Ramos (cell line): ENCODE measurements around the gene PRMT9.

ENCODE experiments used
- in situ Hi-C: fragments of 300-500 bp; cut with MboI; formaldehyde crosslinking; loops from one replicate; pipeline ENCODE4 v1.14.3; 2022; ENCODE audit warnings: low sequenced_read_pairs; ENCODE audit not compliant: unreplicated experiment

The PRMT9 gene

DNA sequence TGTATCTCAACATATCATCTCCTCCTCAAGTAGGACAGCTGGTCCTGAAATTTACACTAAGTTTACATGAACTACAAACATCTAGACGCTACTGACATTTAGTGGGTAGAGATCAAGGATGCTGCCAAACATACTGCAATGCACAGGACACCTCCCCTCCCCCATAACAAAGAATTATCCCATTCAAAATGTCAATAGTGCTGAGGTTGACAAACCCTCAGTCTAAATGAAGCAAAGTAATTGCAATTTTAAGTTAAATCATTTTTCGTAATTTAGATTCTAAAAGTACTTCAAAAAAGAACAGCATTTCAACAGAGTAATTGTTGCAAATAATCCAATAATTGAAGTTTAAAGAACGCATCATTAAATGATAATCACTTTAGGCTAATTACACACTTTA is 1.2 kb downstream of the PRMT9 start:
- in situ Hi-C loops = no loop called here

DNA sequence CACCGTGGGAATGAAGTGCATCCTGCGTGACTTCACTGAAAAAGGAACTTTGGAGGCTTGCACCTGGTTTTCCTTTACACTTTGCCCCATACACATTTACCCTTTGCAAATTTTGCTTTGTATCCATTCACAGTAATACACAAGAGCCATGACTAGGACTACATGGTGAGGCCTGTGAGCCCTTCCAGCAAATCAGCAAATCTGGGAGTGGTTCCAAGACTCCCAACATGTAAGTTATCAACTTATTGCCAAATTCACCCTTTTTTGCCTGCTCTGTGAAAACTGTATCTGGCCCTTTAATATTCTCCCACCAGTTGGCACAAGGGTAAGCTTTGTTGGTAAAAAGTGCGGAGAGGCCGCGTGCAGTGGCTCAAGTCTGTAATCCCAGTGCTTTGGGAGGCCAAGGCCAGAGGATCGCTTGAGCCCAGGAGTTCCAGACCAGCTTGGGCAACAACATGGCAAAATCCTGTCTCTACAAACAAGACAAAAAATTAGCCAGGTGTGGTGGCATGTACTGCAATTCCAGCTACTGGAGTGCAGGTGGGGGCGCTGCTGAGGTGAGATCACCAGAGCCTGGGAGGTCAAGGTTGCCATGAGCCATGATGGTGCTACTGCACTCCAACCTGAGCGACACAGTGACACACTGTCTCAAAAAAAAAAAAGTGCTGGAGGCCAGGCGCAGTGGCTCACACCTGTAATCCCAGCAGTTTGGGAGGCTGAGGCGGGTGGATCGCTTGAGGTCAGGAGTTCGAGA is 5.0 kb downstream of the PRMT9 start:
- in situ Hi-C loops = no loop called here

DNA sequence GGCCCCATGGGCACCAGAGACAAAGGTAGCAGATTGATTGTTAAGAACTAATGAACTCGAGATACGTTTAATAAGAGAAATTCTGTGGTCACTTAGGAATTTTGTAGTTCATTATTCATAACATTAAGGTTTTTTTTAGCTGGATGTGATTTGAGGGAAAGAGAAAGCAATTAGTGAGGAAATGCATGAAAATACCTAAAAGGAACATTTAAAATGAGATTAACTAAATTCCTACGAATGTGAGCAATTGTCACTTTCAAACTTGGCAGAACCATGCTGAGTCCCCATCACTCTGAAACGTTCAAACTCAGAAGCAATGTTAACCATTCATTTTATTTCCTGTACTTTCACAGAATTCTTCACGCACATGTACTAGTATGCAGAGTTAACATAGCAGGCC is 5.9 kb downstream of the PRMT9 start:
- in situ Hi-C loops = no loop called here

DNA sequence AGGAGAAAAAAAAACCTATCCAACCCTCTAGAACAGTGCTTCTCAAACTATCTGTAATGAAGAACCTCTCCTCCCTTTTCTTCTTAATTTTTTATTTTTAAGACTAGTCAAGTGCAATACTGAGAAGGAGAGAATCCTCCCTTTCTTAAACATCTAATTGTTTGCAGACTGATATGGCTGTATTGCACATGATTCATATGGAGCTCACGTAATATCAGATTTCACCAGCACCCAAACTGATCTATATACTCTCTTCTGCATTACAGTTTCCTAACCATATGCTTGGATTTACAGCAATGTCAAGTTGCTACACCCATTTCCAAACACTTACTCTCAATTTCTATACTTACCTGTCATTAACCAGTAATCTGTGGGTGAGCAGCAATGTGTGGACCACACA is 9.5 kb downstream of the PRMT9 start:
- in situ Hi-C loops = no loop called here

DNA sequence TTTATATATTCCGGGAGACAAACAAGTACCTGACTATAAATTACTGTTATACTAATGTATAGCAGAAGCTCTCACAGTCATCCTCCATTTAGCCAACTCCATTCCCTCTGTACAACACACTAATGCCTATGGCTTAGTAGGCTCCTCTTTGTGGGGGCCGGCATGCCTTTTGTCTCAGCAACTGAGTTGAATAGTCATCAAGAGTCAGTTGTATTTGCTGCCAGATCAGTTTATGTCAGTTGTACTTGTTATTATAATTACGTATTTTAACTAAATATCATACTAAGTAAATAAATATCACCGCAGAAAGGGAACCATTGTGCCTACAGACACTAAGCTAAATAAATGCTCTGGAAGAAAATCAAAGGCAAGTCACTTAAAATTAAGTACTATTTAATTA is 9.9 kb downstream of the PRMT9 start:
- in situ Hi-C loops = no loop called here

DNA sequence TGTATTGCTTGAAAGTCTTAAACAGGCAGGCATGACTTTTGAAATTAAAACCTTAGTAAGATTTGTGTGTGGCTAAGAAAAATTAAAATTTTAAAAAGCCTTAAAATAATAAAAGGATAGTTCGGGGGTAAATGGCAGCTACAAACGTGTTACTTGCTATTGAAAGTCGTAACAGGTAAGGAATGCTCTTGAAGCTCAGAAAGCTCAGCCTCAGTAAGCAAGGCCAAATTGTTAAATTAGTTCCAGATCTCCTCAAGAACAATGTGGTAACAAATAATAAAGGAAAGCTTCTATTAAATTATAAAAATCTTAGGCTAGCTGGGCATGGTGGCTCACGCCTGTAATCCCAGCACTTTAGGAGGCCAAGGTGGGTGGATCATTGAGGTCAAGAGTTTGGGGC is 25.5 kb downstream of the PRMT9 start:
- in situ Hi-C loops = no loop called here

DNA sequence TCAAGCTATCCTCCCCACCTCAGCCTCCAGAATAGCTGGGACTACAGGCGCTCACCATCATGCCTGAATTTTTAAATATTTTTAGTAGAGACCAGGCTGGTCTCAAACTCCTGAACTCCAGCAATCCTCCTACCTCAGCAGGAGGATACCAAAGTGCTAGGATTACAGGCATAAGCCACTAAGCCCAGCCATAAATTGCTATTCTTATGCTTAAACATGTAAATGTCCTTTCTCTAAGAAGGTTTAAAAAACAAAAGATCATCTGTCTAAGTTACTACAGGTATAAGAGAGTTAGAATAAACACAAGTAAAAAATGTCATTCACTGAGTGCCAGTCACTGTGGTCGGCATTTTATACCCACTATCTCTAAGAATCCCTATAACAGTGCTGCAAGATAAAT is 28.3 kb downstream of the PRMT9 start:
- in situ Hi-C loops = no loop called here

DNA sequence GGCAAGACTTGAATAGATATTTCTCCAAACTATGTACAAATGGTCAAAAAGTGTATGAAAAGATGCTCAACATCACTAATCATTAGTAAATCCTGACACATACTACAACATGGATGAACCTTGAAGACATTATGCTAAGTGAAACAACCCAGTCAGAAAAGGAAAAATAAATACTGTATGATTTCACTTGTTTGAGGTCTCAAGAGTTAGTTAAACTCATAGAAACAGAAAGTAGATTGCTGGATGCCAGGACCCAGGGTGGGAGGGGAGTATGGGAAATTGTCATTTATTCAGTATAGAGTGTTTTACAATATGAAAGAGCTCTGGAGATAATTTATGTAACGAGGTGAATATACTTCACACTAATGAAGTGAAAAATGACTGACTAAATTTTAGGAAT is 32.4 kb downstream of the PRMT9 start:
- in situ Hi-C loops = no loop called here

DNA sequence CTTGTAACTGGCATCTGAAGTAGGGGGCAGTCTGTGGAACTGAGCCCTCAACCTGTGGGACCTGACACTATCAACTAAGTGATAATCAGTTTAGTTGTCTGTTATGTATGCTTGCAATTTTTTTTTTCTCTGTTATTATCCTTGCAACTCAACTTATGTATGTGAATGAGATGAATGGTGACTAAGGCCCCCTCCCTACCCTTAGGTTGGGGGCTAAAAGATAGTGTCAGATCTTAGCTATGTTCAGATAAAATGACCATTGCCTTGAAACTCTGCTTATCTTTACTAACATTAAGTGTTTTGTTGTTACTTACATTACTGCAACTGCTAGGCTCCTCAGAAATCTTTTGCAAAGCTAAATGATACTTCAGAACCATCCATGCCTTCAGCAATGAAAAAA is 35.3 kb downstream of the PRMT9 start:
- in situ Hi-C loops = no loop called here

DNA sequence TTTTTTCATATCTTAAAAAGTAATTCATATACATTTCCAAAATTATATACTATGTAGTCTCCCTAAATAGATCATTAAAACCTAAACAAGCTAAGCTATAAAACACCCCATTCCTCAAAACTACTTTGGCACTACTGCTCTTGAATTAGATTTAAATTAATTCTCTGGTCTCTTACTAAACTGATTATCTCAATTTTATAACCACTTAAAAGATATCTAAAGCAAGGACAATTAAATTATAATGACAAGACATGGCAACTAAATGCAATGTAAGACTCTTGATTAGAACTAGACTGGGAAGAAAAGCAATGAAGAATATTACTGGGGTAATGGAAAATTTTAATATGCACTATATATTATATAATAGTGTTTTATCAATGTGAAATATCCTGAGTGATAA is 38.9 kb downstream of the PRMT9 start:
- in situ Hi-C loops = no loop called here

DNA sequence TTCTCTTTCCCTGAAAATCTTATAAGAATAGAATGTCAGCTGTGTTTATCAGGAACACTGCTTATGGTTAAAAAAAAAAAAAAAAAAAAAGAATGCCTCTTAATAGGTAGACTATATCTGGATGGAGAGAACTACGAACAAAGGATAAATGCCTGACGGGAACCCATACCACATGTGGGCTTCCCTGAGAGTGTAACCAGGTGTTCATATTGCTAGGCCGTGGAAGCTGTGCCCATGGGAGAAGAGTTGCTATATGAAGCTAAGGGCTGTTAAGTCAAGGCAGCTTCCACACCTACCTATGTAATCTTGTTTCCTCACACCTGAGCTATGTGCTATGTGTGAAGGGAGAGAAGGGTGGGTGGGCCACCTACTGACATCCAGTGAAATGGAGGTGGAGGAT is 39.5 kb downstream of the PRMT9 start:
- in situ Hi-C loops = no loop called here

DNA sequence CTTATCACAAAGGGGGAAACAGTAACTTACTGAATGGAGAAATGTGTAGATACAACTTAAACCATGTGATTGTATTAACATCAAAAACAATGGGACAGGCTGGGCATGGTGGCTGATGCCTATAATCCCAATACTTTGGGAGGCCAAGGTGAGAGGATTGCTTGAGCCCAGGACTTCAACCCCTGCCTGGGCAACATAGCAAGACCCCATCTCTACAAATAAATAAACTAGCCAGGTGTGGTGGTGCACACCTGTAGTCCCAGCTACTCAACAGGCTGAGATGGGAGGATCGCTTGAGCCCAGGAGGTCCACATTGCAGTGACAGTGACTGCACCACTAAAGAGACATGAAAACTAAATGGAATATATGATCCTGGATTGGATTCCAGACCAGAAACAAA is 40.3 kb downstream of the PRMT9 start:
- in situ Hi-C loops = no loop called here

DNA sequence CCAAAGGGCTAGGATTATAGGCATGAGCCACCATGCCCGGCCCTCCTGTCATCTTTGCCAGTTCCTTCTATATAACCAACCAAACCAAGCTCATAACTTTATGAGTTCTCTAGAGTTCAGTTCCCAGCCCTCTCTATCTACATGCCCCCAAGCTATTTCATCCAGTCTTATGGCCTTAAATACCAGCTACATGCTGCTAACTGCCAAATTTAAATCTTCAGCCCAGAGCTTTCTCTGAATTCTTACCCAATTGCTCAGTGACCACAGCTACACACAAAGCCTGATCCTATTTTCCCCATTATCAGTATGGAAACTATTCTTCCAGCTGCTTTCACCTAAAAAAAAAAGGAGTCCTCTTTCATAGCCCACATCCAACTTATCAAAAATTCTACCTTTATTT is 43.6 kb downstream of the PRMT9 start:
- in situ Hi-C loops = no loop called here

DNA sequence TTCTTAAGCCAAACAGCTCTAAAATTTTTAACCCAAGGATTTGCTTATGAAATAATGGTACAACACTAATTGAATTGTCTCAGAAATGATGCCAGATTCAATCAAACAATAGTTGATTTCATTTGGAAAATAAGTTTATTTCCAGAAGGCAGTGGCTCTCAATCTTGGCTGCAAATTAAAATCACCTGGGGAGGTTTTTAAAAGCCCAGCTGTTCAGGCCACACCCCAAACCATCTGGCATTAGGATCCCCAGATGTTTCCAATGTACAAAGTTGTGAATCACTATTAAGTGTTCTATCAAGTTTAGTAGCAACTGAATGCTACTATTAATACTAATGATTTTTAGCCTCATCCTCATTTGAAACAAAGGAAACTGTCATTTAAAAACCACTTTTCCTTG is 44.6 kb downstream of the PRMT9 start:
- in situ Hi-C loops = no loop called here

DNA sequence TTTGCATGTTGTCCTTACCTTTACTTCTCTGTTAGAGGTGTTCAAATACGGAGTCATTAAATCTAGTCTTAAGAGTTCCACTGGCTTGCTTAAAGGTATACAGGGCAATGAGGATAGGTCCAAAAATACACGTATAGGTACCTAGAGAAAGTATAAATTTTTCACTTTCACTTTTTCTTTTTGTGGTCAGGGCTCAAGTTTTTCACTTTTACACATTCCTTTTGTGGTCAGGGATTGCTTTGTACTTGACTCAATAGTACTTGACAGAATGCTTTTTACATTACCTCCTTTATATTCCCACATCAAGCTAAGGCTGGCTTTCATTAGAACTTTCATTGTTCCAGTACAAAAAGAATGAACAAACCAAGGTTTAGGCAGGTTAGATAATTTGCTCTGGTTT is 45.0 kb downstream of the PRMT9 start:
- in situ Hi-C loops = no loop called here

DNA sequence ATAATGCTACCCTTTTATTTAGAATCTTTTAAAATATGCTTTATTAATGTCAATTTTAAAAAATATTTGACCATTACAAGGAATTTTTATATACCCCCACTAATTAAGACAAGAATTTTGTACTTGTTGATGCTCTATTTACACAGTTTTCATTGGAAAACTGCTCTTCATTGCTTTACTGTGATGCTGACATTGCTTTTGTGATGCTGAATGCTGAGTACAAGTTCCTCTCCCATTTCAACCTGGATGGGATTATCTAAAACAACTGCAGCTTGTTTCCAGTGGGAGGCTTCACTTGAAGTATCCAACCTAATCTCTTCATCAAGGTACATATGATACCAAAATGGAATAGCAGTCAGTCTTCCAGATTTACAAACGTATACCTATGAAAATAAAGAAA is 45.6 kb downstream of the PRMT9 start:
- in situ Hi-C loops = no loop called here

DNA sequence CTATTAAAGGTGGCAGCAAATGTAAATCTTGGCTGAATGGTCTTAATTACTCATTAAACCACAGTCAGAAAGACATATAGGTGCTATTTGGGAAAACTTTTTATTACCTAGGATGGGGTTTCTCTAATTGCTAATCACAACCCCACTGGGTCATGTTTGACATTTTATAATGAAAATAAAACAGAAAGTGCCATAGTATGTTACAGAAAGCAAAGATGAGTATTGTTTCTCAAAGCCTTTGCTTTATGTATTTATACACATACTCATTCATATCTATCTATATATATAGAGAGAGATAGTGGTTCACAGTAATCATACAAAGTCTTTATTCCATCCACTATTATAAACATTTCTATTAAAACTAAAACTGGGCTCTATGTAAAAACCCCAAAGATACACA is 48.6 kb downstream of the PRMT9 start:
- in situ Hi-C loops = no loop called here

DNA sequence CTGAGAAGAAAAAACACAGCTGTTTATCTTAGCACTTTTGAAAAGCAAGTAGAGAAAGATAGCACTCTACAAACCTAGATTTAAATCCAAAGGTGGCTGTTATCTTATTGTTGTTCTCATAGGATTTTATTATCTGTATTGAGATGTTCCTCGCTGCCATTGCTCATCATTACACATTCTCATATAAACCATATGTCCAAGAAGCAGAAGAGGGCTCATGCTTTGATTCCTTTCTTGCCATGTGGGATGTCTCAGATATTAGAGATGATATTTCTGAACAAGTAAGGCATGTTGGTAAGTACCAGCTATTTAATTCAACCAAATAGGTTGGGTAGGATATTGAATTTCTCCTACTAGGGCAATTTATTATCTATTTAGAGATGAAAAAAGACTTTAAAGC is 50.3 kb downstream of the PRMT9 start:
- in situ Hi-C loops = no loop called here

DNA sequence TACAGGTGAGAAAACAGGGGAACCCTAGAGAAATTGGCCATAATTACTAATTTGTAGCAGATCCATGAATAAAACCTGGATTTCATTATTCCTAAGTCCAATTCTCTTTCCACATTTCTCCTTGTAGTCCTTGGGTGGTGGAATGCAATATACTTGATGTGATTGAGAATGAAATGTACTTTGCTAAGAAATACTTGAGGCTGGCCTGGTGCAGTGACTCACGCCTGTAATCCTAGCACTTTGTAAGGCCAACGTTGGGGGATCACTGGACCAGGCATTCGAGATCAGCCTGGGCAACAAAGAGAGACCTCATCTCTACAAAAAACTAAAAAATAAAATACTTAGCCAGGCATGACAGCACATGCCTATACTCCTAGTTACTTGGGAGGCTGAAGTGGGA is 50.9 kb downstream of the PRMT9 start:
- in situ Hi-C loops = no loop called here

DNA sequence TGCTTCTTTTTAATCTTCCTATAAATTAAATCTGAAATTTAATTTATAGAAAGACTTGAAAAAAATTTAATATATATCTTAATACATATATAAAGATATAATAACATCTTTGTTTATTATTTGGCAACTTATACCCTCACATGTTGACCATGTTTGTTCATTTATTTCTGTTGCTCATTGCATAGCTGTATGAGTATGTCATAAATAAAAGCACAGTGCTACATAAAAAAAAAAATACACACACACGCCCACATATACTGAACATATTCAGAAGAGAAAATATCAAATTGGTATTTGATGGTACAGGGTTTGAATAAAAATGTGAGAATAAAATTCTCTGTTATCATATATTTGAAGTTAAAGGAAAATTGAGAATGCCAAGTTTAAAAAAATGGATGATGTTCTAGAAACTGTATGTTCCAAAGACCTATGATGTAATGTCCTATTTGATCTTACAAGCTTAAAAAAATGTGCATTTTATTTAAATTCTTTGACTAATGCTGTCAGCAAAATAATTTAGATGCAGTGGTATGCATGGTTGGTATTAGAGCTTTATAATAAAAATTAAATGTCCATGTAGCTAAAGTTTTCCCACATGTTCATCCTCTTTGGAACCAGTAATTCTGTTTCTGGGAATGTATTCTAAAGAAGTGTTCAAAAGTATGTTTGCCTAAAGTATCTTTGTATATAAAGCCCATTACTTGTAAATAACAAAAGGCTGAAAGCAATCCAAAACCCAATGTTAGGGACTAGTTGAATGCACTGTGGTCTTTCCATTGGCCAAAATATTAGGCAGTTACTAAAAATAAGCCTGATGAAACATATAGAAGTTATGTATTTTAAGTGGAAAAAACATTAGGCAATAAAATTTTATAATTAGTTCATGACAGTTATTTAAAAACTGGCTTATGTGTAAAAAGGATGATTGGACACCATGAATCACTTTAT is 53.9 kb downstream of the PRMT9 start:
- in situ Hi-C loops = no loop called here

DNA sequence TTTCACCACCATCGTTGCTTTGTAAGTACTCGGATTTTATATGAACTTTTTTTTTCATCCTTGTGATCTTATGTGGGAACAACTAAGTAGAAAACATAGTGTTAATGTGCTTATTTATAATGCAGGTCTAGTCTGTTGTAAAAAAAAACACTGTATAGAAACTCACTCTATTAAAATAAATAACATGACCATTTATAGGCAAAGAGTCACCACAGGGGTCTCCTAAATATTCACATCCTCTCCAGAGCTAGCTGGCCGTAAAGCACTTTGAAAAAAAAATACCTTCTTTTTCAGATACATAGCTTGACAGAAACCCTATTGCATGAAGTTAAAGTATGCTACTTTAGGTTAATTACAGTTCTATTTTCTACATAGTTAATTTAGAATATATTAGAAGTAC is 55.5 kb downstream of the PRMT9 start:
- in situ Hi-C loops = no loop called here

DNA sequence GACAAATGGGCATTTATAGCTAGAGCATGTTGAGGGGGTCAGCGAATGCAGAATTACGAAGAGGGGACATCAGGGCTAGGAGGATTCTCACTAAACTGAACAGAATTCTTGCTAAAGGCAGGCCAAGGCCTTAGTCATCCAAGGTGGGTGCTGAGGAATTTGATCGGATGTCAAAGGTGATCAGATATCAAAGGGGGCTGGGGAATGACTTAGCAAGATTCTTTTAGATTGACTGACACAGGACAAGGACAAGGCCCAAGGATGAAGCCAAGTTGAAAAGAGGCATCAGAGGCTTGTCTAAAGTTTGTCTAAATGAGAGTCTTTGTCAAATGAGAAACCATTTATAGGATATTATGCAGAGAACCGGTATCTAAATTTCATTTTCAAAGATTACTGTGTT is 57.1 kb downstream of the PRMT9 start:
- in situ Hi-C loops = no loop called here
